Cardiac fibroblast (primary cell): ENCODE results near the gene ZMYND8.

ENCODE experiments used
- DNase-seq, 2 donors: peaks; one replicate each; pipeline versions ENCODE4 v3.0.0 to v3.0.0-alpha.2; 2010; ENCODE audit warnings: low read depth in 2 of 2
- H3K4me3 ChIP-seq, 2 donors: replicated peaks in 1 of 2; 1 replicate in 1 of 2; 2 replicates in 1 of 2; pipeline ENCODE4 v1.5.1; 2011; ENCODE audit warnings: low read depth in 2 of 2, low read length in 2 of 2, mild to moderate bottlenecking in 2 of 2, moderate library complexity in 1 of 2
- CTCF ChIP-seq: IDR thresholded peaks from one replicate; pipeline ENCODE4 v1.5.1; 2011; ENCODE audit warnings: low read depth, mild to moderate bottlenecking, low read length, inconsistent platforms

The ZMYND8 gene

GRCh38 chr20:47274401-47275108, 81.9 kb downstream of the ZMYND8 start:
- no peak overlapping the region for H3K4me3 ChIP-seq
- TF ChIP-seq CTCF: no peak
- DNase-seq: peak; percentile 94 to 98

- no peak overlapping the region for H3K4me3 ChIP-seq
Measured at GRCh38 chr20:47273591-47274235, 82.8 kb downstream of the ZMYND8 start.

GRCh38 chr20:47272893-47273590, 83.5 kb downstream of the ZMYND8 start:
- peak; percentile 82 to 87 for DNase-seq
- peak; percentile 88 for TF ChIP-seq CTCF
- H3K4me3 ChIP-seq: no peak overlapping the region

More at GRCh38 chr20:47273591-47274235, 82.8 kb downstream of the ZMYND8 start:
- no peak for TF ChIP-seq CTCF
- DNase-seq: peak; percentile 52 to 75

GRCh38 chr20:47271046-47271615, 85.4 kb downstream of the ZMYND8 start:
- no peak for DNase-seq
- TF ChIP-seq CTCF: no peak
- no peak overlapping the region for H3K4me3 ChIP-seq

GRCh38 chr20:47269309-47270165, 87.0 kb downstream of the ZMYND8 start:
- DNase-seq: no peak
- no peak overlapping the region for H3K4me3 ChIP-seq
- no peak for TF ChIP-seq CTCF

- DNase-seq: no peak
- no peak overlapping the region for H3K4me3 ChIP-seq
- TF ChIP-seq CTCF: no peak
Measured at GRCh38 chr20:47267621-47268020, 88.9 kb downstream of the ZMYND8 start.
